Dendritic cell treated with granulocyte-macrophage colony-stimulating factor and Interleukin-4, amounts not matched to agents 40 ng/mL and 50 ng/mL, for 4 days (primary cell): ENCODE measurements around the gene PTPN2.
A peak's percentile ranks its signal among the peaks of the same experiment; 100 is the strongest.
"Not testable (repeated sequence)": the region's sequence is repeated elsewhere in the genome, so short reads cannot be mapped to it uniquely, and the experiment has no call there.

ENCODE experiments used
- H3K27ac Mint-ChIP-seq: one replicate; pipeline ENCODE4 v1.8.0; 2022; ENCODE audit warnings: mild to moderate bottlenecking, mixed read lengths
- H3K27me3 Mint-ChIP-seq: one replicate; pipeline ENCODE4 v1.8.0; 2022; ENCODE audit warnings: mild to moderate bottlenecking, mixed read lengths
- H3K36me3 Mint-ChIP-seq: one replicate; pipeline ENCODE4 v1.8.0; 2022; ENCODE audit warnings: low read depth, mixed read lengths
- H3K4me1 Mint-ChIP-seq: one replicate; pipeline ENCODE4 v1.8.0; 2022; ENCODE audit warnings: low read depth, mixed read lengths
- H3K4me3 Mint-ChIP-seq: one replicate; pipeline ENCODE4 v1.8.0; 2022; ENCODE audit warnings: mild to moderate bottlenecking, moderate library complexity, mixed read lengths
- H3K9me3 Mint-ChIP-seq: one replicate; pipeline ENCODE4 v1.8.0; 2022; ENCODE audit warnings: mixed read lengths
- intact Hi-C: fragments of 100-400 bp; cut with micrococcal nuclease; formaldehyde crosslinking; loops from one replicate; pipeline ENCODE4 v1.15.0; 2022

Gene PTPN2

GRCh38 chr18:12907258-12907925, 23.4 kb upstream of the PTPN2 start:
- no peak overlapping the region for H3K4me3 Mint-ChIP-seq

DNA sequence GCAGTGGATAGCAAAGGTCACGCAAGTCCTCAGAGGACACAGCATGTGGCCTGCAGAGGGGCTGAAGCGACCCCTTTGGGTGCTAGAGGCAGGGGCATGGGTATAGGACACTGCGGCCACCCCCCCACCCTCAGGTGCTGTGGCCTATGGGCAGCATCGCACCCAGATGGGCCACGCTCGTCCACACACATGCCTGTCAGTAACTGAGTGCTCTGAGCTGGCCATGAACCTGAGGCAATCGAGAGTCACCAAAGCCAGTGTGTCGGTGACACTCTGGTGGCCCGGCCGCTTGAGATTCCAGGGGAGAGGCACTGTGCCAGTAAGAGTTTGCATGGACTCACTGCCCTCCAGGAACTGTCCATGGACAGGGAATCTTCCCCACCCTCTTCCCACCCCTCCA, 22.7 kb upstream of the PTPN2 start:
- Mint-ChIP-seq H3K36me3 (no peaks in the 10 kb centered on the region), H3K27me3 (peaks cover 39% of the 10 kb centered on the region), H3K4me1 (peaks cover 14% of the 10 kb centered on the region), H3K27ac (no peak overlapping the region), H3K9me3 (no peaks in the 10 kb centered on the region), H3K4me3 (no peak overlapping the region)
- intact Hi-C loops: no loop called here

More at GRCh38 chr18:12907258-12907925, 23.4 kb upstream of the PTPN2 start:
- Mint-ChIP-seq H3K36me3 (no peaks in the 10 kb centered on the region), H3K27me3 (peaks cover 46% of the 10 kb centered on the region), H3K4me1 (peaks cover 17% of the 10 kb centered on the region), H3K27ac (no peak overlapping the region), H3K9me3 (no peaks in the 10 kb centered on the region)
- intact Hi-C loops: no loop called here

DNA sequence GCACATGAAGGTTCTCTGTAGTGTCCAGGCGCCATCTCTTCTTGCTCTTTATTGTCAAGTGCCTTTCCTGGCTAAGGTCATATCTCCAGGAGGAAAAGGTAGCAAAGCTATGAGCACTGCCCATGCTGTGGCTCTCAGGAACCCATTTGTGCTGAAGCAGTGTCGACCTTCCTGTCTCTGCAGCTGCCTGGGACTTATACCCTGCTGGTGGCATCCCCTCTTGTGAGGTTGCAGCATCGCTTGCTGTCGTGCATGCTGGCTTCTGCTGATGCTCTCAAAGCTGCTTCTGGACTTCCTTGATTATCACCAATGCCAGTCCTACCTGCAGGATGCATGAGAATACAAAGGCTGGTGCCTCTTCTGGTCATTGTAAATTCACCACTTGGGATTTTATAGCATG, 22.1 kb upstream of the PTPN2 start:
- Mint-ChIP-seq H3K9me3 (no peaks in the 10 kb centered on the region), H3K27me3 (peaks cover 33% of the 10 kb centered on the region), H3K27ac (no peak overlapping the region), H3K36me3 (no peaks in the 10 kb centered on the region), H3K4me3 (no peak overlapping the region), H3K4me1 (peaks cover 7% of the 10 kb centered on the region)
- intact Hi-C loops: no loop called here

GRCh38 chr18:12904012-12904516, 20.0 kb upstream of the PTPN2 start:
- Mint-ChIP-seq H3K36me3 (no peaks in the 10 kb centered on the region), H3K9me3 (no peaks in the 10 kb centered on the region), H3K4me1 (peaks cover 7% of the 10 kb centered on the region), H3K27me3 (peaks cover 19% of the 10 kb centered on the region), H3K4me3 (no peak overlapping the region), H3K27ac (peak overlapping the region; percentile 44)
- intact Hi-C loops: no loop called here

DNA sequence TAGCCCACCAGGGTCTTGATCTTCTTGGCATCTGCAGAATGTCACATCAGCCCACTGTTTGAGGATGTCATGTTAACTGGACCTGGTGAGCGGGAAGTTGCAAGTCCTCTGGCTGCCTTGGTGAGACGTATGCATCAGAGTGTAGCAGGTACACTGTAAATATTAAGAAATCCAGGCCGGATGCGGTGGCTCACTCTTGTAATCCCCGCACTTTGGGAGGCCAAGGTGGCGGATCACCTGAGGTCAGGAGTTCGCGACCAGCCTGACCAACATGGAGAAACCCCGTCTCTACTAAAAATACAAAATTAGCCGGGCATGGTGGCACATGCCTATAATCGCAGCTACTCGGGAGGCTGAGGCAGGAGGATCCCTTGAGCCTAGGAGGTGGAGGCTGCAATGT, 17.2 kb upstream of the PTPN2 start:
- H3K27ac Mint-ChIP-seq, intact Hi-C loops, H3K9me3 Mint-ChIP-seq, H3K4me3 Mint-ChIP-seq, H3K36me3 Mint-ChIP-seq, H3K4me1 Mint-ChIP-seq: not testable (repeated sequence)
- peaks cover 14% of the 10 kb centered on the region for H3K27me3 Mint-ChIP-seq

GRCh38 chr18:12896784-12897333, 12.8 kb upstream of the PTPN2 start:
- Mint-ChIP-seq H3K27ac (peak overlapping the region; percentile 55), H3K27me3 (peaks cover 22% of the 10 kb centered on the region), H3K4me3 (peak overlapping the region; percentile 67)
- intact Hi-C loops, H3K36me3 Mint-ChIP-seq, H3K4me1 Mint-ChIP-seq, H3K9me3 Mint-ChIP-seq: not testable (repeated sequence)

DNA sequence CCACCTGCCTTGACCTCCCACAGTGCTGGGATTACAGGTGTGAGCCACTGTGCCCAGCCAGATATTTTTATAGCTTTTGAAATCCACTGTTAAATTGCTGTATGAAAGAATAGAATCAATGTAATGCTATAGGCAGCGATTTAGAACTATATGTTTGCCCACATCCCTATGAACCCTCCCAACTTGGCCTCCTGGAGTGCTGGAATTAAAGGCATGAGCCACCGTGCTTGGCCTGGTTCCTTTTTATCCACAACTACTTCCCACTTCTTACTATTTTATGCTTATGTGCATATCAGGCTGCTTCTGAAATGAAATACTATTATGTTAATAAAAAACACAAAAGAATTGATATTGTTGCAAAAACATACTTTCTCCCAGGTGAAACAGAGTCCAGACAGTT, 11.6 kb upstream of the PTPN2 start:
- no peak overlapping the region for H3K4me3 Mint-ChIP-seq
- H3K27me3 Mint-ChIP-seq: peaks cover 22% of the 10 kb centered on the region
- intact Hi-C loops: no loop called here
- H3K36me3 Mint-ChIP-seq: peaks cover under 1% of the 10 kb centered on the region
- H3K27ac Mint-ChIP-seq: no peak overlapping the region
- peaks cover 6% of the 10 kb centered on the region for H3K4me1 Mint-ChIP-seq
- H3K9me3 Mint-ChIP-seq: peaks cover 3% of the 10 kb centered on the region

GRCh38 chr18:12895014-12895413, 11.0 kb upstream of the PTPN2 start:
- Mint-ChIP-seq H3K9me3 (peaks cover 8% of the 10 kb centered on the region), H3K4me3 (no peak overlapping the region), H3K27ac (no peak overlapping the region), H3K36me3 (peaks cover 6% of the 10 kb centered on the region), H3K27me3 (peaks cover 23% of the 10 kb centered on the region), H3K4me1 (peaks cover 6% of the 10 kb centered on the region)
- intact Hi-C loops: no loop called here

DNA sequence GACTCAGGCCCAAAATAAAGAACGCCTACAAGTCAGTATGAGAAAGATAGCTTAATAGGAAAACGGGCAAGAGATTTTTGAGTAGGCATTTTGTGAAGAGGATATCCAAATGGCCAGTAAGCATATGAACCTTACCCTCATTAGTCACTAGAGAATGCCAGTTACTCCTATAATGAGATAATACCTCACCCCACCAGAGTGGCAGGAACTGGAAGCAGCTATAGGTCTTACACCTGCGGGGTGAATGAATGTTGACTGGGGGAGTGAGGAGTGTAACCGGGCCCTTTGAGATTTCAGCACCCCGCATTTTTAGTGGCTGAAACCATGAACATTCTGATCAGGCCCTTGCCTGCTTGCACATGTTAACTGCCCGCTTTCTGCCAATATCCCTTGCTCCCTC, 7.5 kb upstream of the PTPN2 start:
- peak overlapping the region; percentile 35 for H3K27ac Mint-ChIP-seq
- H3K4me3 Mint-ChIP-seq: no peak overlapping the region
- intact Hi-C loops: loop anchor here (5.0 kb wide), 1 partner anchor 41 kb away; no protein-coding TSS in a partner anchor
- peaks cover 8% of the 10 kb centered on the region for H3K9me3 Mint-ChIP-seq
- H3K4me1 Mint-ChIP-seq: peaks cover 7% of the 10 kb centered on the region
- peaks cover 16% of the 10 kb centered on the region for H3K36me3 Mint-ChIP-seq
- H3K27me3 Mint-ChIP-seq: peaks cover 10% of the 10 kb centered on the region

DNA sequence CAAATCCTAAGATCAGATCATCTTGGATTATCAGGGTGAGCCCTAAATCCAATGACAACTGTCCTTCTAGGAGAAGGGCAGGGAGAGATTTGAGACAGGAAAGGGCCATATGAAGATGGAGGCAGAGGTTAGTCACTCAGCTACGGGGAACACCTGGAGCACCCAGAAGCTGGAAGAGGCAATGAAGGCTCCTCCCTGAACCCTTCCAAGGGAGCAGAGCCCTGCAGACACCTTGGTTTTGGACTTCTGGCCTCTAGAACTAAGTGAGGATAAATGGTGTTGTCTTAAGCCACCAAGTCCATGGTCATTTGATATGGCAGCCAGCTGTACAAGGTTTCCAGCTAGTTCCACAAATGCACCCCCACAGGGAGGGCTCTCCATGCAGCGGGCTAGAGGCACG, 6.9 kb upstream of the PTPN2 start:
- Mint-ChIP-seq H3K27ac (peak overlapping the region; percentile 4), H3K36me3 (peaks cover 16% of the 10 kb centered on the region), H3K27me3 (peaks cover 7% of the 10 kb centered on the region), H3K4me3 (no peak overlapping the region), H3K9me3 (peaks cover 8% of the 10 kb centered on the region), H3K4me1 (peaks cover 11% of the 10 kb centered on the region)
- intact Hi-C loops: loop anchor here (5.0 kb wide), 1 partner anchor 41 kb away; no protein-coding TSS in a partner anchor

DNA sequence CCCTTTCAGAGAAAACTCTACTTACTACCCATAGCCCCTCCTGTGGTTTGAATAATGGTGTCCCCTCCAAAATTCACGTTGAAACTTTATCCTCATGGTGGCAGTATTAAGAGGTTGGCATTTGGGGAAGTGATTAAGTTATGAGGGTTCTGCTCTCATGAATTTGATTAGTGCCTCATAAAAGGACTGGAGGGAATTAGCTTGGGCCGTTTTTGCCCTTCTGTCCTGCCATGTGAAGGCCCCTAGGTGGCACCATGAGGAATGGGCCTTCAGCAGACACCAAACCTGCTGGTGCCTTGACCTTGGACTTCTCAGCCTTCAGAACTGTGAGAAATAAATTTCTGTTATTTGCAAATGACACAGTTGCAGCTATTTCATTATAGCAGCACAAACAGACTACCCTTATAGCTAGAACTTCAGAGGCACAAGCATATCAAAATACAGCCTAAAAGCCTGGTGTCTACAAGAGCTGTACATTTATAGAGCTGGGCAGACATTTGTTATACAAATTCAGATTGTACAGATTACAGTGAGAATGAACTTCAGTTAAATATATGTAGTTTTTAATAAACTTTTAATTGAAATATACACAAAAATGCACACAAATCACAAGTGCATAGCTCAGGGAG, 2.6 kb upstream of the PTPN2 start:
- peaks cover 8% of the 10 kb centered on the region for H3K9me3 Mint-ChIP-seq
- peak overlapping the region; percentile 52 for H3K27ac Mint-ChIP-seq
- intact Hi-C loops: no loop called here
- H3K4me3 Mint-ChIP-seq: no peak overlapping the region
- peaks cover 12% of the 10 kb centered on the region for H3K4me1 Mint-ChIP-seq
- peaks cover 36% of the 10 kb centered on the region for H3K36me3 Mint-ChIP-seq
- H3K27me3 Mint-ChIP-seq: peaks cover 1% of the 10 kb centered on the region

- Mint-ChIP-seq H3K36me3 (peaks cover 45% of the 10 kb centered on the region), H3K27me3 (peaks cover 1% of the 10 kb centered on the region), H3K4me3 (peak overlapping the region; percentile 4), H3K9me3 (peaks cover 4% of the 10 kb centered on the region), H3K4me1 (peaks cover 24% of the 10 kb centered on the region), H3K27ac (peak overlapping the region; percentile 89)
- intact Hi-C loops: no loop called here
Measured at GRCh38 chr18:12885500-12885899, 1.5 kb upstream of the PTPN2 start.

- peak overlapping the region; percentile 90 for H3K4me3 Mint-ChIP-seq
- H3K9me3 Mint-ChIP-seq: no peaks in the 10 kb centered on the region
- peaks cover 44% of the 10 kb centered on the region for H3K36me3 Mint-ChIP-seq
- no peaks in the 10 kb centered on the region for H3K27me3 Mint-ChIP-seq
- peak overlapping the region; percentile 89 for H3K27ac Mint-ChIP-seq
- intact Hi-C loops: loop anchor here (5.0 kb wide), 1 partner anchor 63 kb away; the partner anchor contains the start of gene SEH1L
- H3K4me1 Mint-ChIP-seq: peaks cover 32% of the 10 kb centered on the region
Measured at GRCh38 chr18:12884406-12885323, 628 bp upstream of the PTPN2 start.
